Endothelial cell of umbilical vein (primary cell): ENCODE measurements around the gene PTPRK. TPM values are rescaled to one million over a fixed set of nuclear protein-coding genes. Genes with fewer than 3 reads are reported as not detected.

Source experiments
- BruUV-seq: library from RNA; stranded (reverse); fragments of 400-500 nt; replicated peaks from 2 replicates; lab custom pipeline; 2021; lab: Mats Ljungman, UMichigan
- CTCF ChIA-PET: fragments of 300-600, 350-600 bp; sonication (Branson Sonifier 250); formaldehyde crosslinking; loops from one replicate; lab custom pipeline; 2021; ENCODE audit warnings: antibody characterized with exemption, inconsistent platforms; lab: Charles Lee
- POLR2A ChIA-PET: fragments of 300-600, 350-600 bp; sonication (Branson Sonifier 250); formaldehyde crosslinking; loops from one replicate; lab custom pipeline; 2021; ENCODE audit warnings: antibody characterized with exemption, inconsistent platforms; lab: Charles Lee
- DNase-seq: peaks from one replicate; pipeline ENCODE4 v3.0.0-alpha.2; 2011; ENCODE audit warnings: low read depth, low spot score
- FAIRE-seq: peaks from 2 replicates; lab custom pipeline; 2011; peaks lifted over from hg19 to GRCh38; lab: Jason Lieb, UNC
- H2AFZ ChIP-seq: 2 replicates; pipeline ENCODE4 v1.6.0; 2012; ENCODE audit warnings: low read depth, low read length, control low read depth, inconsistent platforms
- H3K27ac ChIP-seq: 2 replicates; pipeline ENCODE4 v1.5.1; 2011; ENCODE audit warnings: low read depth, mild to moderate bottlenecking, control low read depth, low read length, moderate library complexity; ENCODE audit not compliant: insufficient read depth
- H3K27me3 ChIP-seq, 2 experiments: 2 replicates each; pipeline versions ENCODE4 v1.6.0 to v1.6.1; 2011; ENCODE audit warnings: low read length in 2 of 2, mixed read lengths in 1 of 2; ENCODE audit not compliant: control insufficient read depth in 2 of 2, insufficient read depth in 2 of 2
- H3K36me3 ChIP-seq, 2 experiments: 2 replicates in 1 of 2; 3 replicates in 1 of 2; pipeline ENCODE4 v1.5.1; 2011; ENCODE audit warnings: low read length in 2 of 2, mild to moderate bottlenecking in 1 of 2, moderate library complexity in 1 of 2; ENCODE audit not compliant: control insufficient read depth in 2 of 2, insufficient read depth in 2 of 2; ENCODE audit errors: extremely low read depth in 1 of 2
- H3K4me1 ChIP-seq: 3 replicates; pipeline ENCODE4 v1.5.1; 2011; ENCODE audit warnings: mild to moderate bottlenecking, low read length; ENCODE audit not compliant: control insufficient read depth, insufficient read depth; ENCODE audit errors: extremely low read depth
- H3K4me2 ChIP-seq: 2 replicates; pipeline ENCODE4 v1.6.1; 2011; ENCODE audit warnings: low read length, control low read depth, mixed read lengths; ENCODE audit not compliant: insufficient read depth
- H3K4me3 ChIP-seq, 3 experiments: fragments of 200-600 bp in 1 of 3; sonication (generic), shearing (Covaris generic) in 1 of 3; replicated peaks in 1 of 3; 2 replicates each; pipeline ENCODE4 v1.5.1; 2011 to 2016; ENCODE audit warnings: control low read depth in 3 of 3, low read length in 3 of 3, mild to moderate bottlenecking in 2 of 3, inconsistent platforms in 1 of 3, low read depth in 1 of 3, moderate library complexity in 1 of 3; ENCODE audit not compliant: insufficient read depth in 1 of 3
- H3K79me2 ChIP-seq: 2 replicates; pipeline ENCODE4 v1.6.0; 2012; ENCODE audit warnings: low read length, inconsistent platforms; ENCODE audit not compliant: control insufficient read depth, insufficient read depth
- H3K9ac ChIP-seq: replicated peaks from 2 replicates; pipeline ENCODE3; 2011; ENCODE audit warnings: low read length, control low read depth; ENCODE audit not compliant: insufficient read depth; ENCODE audit errors: extremely low read depth
- H3K9me1 ChIP-seq: replicated peaks from 3 replicates; pipeline ENCODE4 v1.6.0; 2011; ENCODE audit warnings: mild to moderate bottlenecking, low read length; ENCODE audit not compliant: control insufficient read depth, insufficient read depth; ENCODE audit errors: extremely low read depth
- H3K9me3 ChIP-seq: replicated peaks from 2 replicates; pipeline ENCODE4 v1.5.1; 2012; ENCODE audit warnings: low read length, inconsistent platforms; ENCODE audit not compliant: control insufficient read depth, insufficient read depth
- H4K20me1 ChIP-seq: replicated peaks from 2 replicates; pipeline ENCODE3; 2011; ENCODE audit warnings: mild to moderate bottlenecking, low read length; ENCODE audit not compliant: control insufficient read depth, insufficient read depth; ENCODE audit errors: extremely low read depth
- CTCF ChIP-seq, 2 donors: IDR thresholded peaks; 1 replicate in 1 of 2; 2 replicates in 1 of 2; pipeline ENCODE4 v1.5.1; 2011; ENCODE audit warnings: low read length in 2 of 2, mild to moderate bottlenecking in 2 of 2, moderate library complexity in 2 of 2, control low read depth in 1 of 2, inconsistent platforms in 1 of 2, low read depth in 1 of 2; ENCODE audit not compliant: insufficient read depth in 1 of 2; ENCODE audit errors: extremely low read depth in 1 of 2
- EZH2 ChIP-seq: IDR thresholded peaks from 2 replicates; pipeline ENCODE4 v1.6.1; 2012; ENCODE audit warnings: borderline replicate concordance, low read depth, mild to moderate bottlenecking, moderate library complexity, low read length, inconsistent platforms; ENCODE audit not compliant: severe bottlenecking
- FOS ChIP-seq: IDR thresholded peaks from 2 replicates; pipeline ENCODE4 v1.6.1; 2011; ENCODE audit warnings: mild to moderate bottlenecking, low read length, moderate library complexity, borderline replicate concordance; ENCODE audit not compliant: insufficient read depth
- GATA2 ChIP-seq: IDR thresholded peaks from 2 replicates; pipeline ENCODE4 v1.7.0; 2011; ENCODE audit warnings: low read depth, mild to moderate bottlenecking, moderate library complexity, mixed read lengths, low read length; ENCODE audit not compliant: insufficient read length, insufficient read depth
- JUN ChIP-seq: IDR thresholded peaks from 2 replicates; pipeline ENCODE4 v1.6.1; 2011; ENCODE audit warnings: borderline replicate concordance, low read depth; ENCODE audit not compliant: insufficient read length, insufficient read depth
- MAX ChIP-seq: IDR thresholded peaks from 2 replicates; pipeline ENCODE4 v1.6.1; 2011; ENCODE audit not compliant: insufficient read depth, insufficient read length
- MYC ChIP-seq: IDR thresholded peaks from one replicate; pipeline ENCODE4 v1.6.1; 2011; ENCODE audit warnings: mild to moderate bottlenecking, low read depth, low read length
- POLR2A ChIP-seq: IDR thresholded peaks from 2 replicates; pipeline ENCODE4 v1.6.1; 2012; ENCODE audit warnings: low read depth, mild to moderate bottlenecking, control low read depth, low read length
- POLR2AphosphoS5 ChIP-seq: IDR thresholded peaks from 2 replicates; pipeline ENCODE4 v1.6.1; 2012; ENCODE audit warnings: low read depth, mild to moderate bottlenecking, control low read depth, low read length, moderate library complexity; ENCODE audit not compliant: insufficient read depth
- dilution Hi-C: fragments of 300-500 bp; cut with MboI; formaldehyde crosslinking; loops from one replicate; pipeline ENCODE4 v1.15.0; 2019; ENCODE audit warnings: low sequenced_read_pairs; ENCODE audit not compliant: extremely low pct_ligation_motif_present
- intact Hi-C: fragments of 100-400 bp; cut with micrococcal nuclease; formaldehyde crosslinking; loops from one replicate; pipeline ENCODE4 v1.10.0; 2022
- polyA plus RNA-seq, 4 experiments: library from polyadenylated mRNA; depleted of rRNA in 3 of 4; stranded (reverse) in 3 of 4; unstranded in 1 of 4; fragments of >200 nt; gene quantifications; 2 replicates each; pipeline versions ENCODE4 v1.2.1 to v1.2.3, GENCODE V29; 2011 to 2012; ENCODE audit warnings: missing spikeins in 1 of 4
- total RNA-seq: library from RNA; stranded (reverse); gene quantifications from 2 replicates; pipeline ENCODE4 v1.2.3, GENCODE V29; 2021

Gene PTPRK
- total and polyA plus RNA-seq, 2 donors (not counting 3 experiments of a cell fraction or from before 2014, with no cell fraction given), result 15.2 to 74.0 TPM

- Histone ChIP-seq H3K79me2 (no peaks in the 10 kb centered on the region), H3K9me1 (no peaks in the 10 kb centered on the region), H3K9me3 (no peaks in the 10 kb centered on the region), H2AFZ (no peak overlapping the region), H3K36me3 (no peaks in the 10 kb centered on the region), H3K4me3 (no peak overlapping the region), H3K9ac (no peak overlapping the region), H3K4me1 (no peaks in the 10 kb centered on the region), H3K27ac (no peak overlapping the region), H3K4me2 (no peak overlapping the region), H4K20me1 (no peaks in the 10 kb centered on the region), H3K27me3 (no peaks in the 10 kb centered on the region)
- no peak for DNase-seq
- TF ChIP-seq CTCF (IDR thresholded peaks at IDR 0.05; ENCODE audit: extremely low read depth in 1 of 2, insufficient read depth in 1 of 2, low read depth in 1 of 2, low read length in 2 of 2) (no peak), MYC (no peak), JUN (no peak), EZH2 (no peak), MAX (no peak), POLR2AphosphoS5 (no peak), POLR2A (no peak), FOS (no peak), GATA2 (no peak)
- no TSS peak for BruUV-seq
- dilution Hi-C loops (no loop called here), intact Hi-C loops (no loop called here)
- CTCF ChIA-PET, result interaction anchor here (1.4 kb wide), 1 partner anchor 491 kb away, joined by 3 read pairs; no protein-coding TSS in a partner anchor
- FAIRE-seq, result no peak
- POLR2A ChIA-PET, result no interaction called here
These were observed 494.9 kb downstream of the PTPRK start for GRCh38 chr6:128025478-128025877.
